Hepatic stellate cell (primary cell): ENCODE data around the gene ARGLU1.

Source experiments
- DNase-seq: peaks from one replicate; pipeline ENCODE4 v3.0.0; 2011; ENCODE audit warnings: low spot score

ARGLU1 gene

GRCh38 chr13:106586648-106587166 lies 18.8 kb upstream of the ARGLU1 start:
- no peak for DNase-seq

- no peak for DNase-seq
Measured at GRCh38 chr13:106581225-106581624, 13.3 kb upstream of the ARGLU1 start.

- no peak for DNase-seq
Measured at GRCh38 chr13:106575896-106576295, 8.0 kb upstream of the ARGLU1 start.

- no peak for DNase-seq
Measured at GRCh38 chr13:106573868-106574267, 5.9 kb upstream of the ARGLU1 start.

GRCh38 chr13:106573284-106573846 lies 5.4 kb upstream of the ARGLU1 start:
- DNase-seq, result no peak

GRCh38 chr13:106570299-106570852 lies 2.4 kb upstream of the ARGLU1 start:
- DNase-seq, result peak; percentile 67

- no peak for DNase-seq
Measured at GRCh38 chr13:106569233-106570095, 1.5 kb upstream of the ARGLU1 start.

- DNase-seq, result no peak
Measured at GRCh38 chr13:106568299-106569003, 514 bp upstream of the ARGLU1 start.

- peak; percentile 56 for DNase-seq
Measured at GRCh38 chr13:106566641-106567473, 1.1 kb downstream of the ARGLU1 start.

- DNase-seq, result no peak
Measured at GRCh38 chr13:106565127-106565775, 2.7 kb downstream of the ARGLU1 start.

GRCh38 chr13:106562301-106562700 lies 5.6 kb downstream of the ARGLU1 start:
- no peak for DNase-seq

- no peak for DNase-seq
Measured at GRCh38 chr13:106561551-106562170, 6.3 kb downstream of the ARGLU1 start.

GRCh38 chr13:106560821-106561220 lies 7.1 kb downstream of the ARGLU1 start:
- DNase-seq, result no peak

GRCh38 chr13:106558527-106558926 lies 9.4 kb downstream of the ARGLU1 start:
- no peak for DNase-seq

- DNase-seq, result no peak
Measured at GRCh38 chr13:106555631-106556328, 12.2 kb downstream of the ARGLU1 start.

GRCh38 chr13:106551751-106552150 lies 16.2 kb downstream of the ARGLU1 start:
- no peak for DNase-seq

GRCh38 chr13:106551350-106551749 lies 16.6 kb downstream of the ARGLU1 start:
- no peak for DNase-seq

GRCh38 chr13:106550570-106551135 lies 17.3 kb downstream of the ARGLU1 start:
- DNase-seq, result no peak

GRCh38 chr13:106548064-106548696 lies 19.8 kb downstream of the ARGLU1 start:
- no peak for DNase-seq
